GM21360 (cell line): ENCODE data around the gene ALG3.

ENCODE experiments used
- ATAC-seq: cut with Tn5 transposase; IDR thresholded peaks from one replicate; pipeline ENCODE4 v1.9.1; 2021; ENCODE audit warnings: mild to moderate bottlenecking, moderate library complexity; ENCODE audit not compliant: unreplicated experiment

ALG3 gene

DNA sequence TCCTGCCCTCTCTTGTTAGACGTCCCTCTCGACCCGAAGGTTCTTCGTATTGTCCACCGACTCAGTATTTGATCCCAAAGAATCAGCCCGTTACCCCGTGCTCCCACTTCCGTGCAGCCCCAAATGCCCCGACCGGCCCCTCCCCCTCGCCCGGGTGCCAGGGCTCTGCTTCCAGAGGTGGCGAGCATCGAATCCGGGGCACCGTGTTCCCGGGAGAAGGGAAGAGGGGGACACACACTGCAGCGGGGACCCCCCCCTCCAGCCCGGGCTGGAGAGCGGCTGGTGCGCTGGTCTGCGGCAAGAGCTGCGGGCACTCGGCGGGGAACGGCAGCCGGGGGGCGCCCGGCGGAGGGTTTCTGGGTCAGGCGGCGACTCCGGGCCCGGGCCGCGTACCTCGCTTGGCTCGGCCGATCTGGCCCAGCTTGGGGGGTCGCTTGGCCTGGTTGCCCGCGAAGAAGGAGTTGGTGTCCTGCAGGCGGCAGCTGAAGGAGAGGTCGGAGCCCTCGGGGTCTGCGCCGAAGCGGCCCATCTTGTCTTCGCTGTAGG, 12.0 kb upstream of the ALG3 start:
- no peak for ATAC-seq

DNA sequence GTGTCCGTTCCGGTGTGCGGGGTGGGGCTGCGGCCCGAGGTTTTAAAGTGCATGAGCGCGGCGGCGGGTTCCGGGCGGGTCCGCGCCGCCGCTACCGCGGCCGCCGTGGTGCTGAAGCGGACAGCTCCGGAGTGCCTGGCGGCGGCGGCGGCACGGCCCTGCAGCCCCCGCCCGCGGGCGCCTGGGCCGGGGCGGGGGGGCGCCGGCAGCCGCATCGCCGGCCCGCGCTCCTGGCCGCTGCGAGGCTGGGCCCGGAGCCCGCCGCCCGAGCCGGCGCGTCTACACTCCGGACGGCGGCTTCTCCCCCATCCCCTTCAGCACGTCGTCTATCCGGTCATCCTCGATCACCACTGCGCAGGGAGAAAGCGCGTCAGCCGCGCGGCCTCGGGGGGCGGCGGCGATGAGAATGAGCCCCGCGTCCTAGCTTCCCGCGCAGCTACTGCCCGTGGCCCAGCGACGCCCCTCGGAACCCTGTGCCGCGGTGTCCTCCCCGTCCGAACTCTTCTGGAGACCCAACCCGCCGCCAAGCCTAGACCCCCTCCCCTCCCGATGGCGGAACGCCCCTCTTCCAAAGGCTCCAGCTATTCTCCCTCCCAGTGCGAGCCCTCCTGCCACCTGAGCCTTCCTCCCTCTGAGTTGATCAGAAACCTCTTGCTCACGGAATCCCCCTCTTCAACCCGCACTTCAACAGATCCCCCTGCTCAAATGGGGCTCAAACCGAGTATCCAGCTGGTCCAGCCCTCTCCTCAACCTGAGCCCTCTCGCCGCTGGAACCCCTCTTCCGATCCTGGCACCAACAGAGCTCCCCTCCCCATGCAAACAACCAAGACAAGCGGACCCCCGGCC, 11.3 kb upstream of the ALG3 start:
- ATAC-seq = no peak

DNA sequence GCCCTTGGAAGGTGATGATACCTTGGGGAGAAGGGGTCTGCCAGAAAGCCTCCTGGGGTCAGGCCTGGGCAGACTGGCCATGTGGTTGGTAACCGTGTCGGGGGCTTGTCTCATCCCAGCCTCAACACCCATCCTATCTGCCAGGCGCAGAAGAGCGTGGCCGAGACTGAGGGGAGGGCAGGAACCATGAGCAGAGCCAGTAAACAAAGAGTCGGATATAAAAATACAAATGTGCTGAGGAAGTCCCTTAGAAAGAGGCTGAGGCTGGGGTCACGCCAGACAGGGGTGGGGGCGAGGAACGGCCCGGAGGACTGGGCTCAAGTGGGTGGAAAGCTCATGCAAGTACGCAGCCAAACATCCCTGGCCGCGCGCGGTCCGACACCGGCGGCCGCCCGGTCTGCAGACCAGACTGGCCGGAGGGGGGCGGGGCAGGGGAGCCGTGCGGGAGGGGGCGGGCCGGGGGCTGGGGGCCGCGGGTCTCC, 10.7 kb upstream of the ALG3 start:
- ATAC-seq = no peak

DNA sequence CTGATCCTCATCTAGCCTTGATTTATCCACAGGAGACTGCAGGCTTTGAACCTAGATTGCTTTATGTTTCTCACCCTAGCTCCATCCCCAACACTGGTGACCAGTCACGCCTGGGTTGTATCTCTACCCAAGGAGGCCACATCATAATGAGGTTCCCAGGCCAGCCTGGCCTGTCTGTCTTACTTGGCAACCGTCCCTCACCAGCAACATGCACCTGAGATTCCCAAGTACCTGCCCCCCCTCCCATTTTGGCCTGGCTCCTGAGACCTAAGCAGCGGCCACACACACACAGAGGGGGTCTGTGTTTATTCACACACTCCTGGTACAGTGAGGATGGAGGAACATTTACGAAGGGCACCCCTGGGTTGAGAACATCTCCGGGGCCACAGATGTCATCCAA, 10.2 kb upstream of the ALG3 start:
- no peak for ATAC-seq

DNA sequence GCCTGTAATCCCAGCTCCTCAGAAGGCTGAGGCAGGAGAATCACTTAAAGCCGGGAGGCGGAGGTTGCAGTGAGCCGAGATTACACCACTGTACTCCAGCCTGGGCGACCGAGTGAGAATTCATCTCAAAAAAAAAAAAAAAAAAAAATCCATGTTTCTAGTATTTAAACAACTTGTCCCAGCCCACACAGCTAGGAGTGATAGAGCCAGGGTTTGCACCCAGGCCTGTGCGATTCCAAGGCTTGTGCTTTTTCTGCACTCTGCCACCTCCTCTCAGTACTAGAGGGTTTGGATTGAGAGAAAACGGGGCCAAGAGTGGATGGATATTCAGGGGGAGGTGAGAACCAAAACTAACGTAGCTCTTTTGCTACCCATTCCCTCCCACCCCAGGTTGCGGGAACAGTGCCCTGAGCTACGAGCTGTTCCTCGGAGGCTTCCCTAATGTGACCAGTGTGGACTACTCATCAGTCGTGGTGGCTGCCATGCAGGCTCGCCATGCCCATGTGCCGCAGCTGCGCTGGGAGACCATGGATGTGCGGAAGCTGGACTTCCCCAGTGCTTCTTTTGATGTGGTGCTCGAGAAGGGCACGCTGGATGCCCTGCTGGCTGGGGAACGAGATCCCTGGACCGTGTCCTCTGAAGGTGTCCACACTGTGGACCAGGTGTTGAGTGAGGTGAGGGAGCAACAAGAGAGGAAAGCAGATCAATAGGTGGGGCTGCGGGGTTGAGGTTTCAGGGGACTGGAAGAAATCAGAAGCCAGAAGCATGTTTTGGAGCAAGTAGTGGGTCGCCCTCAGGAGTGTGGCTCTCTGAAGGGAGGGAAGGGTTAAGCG, 8.5 kb upstream of the ALG3 start:
- ATAC-seq = no peak

DNA sequence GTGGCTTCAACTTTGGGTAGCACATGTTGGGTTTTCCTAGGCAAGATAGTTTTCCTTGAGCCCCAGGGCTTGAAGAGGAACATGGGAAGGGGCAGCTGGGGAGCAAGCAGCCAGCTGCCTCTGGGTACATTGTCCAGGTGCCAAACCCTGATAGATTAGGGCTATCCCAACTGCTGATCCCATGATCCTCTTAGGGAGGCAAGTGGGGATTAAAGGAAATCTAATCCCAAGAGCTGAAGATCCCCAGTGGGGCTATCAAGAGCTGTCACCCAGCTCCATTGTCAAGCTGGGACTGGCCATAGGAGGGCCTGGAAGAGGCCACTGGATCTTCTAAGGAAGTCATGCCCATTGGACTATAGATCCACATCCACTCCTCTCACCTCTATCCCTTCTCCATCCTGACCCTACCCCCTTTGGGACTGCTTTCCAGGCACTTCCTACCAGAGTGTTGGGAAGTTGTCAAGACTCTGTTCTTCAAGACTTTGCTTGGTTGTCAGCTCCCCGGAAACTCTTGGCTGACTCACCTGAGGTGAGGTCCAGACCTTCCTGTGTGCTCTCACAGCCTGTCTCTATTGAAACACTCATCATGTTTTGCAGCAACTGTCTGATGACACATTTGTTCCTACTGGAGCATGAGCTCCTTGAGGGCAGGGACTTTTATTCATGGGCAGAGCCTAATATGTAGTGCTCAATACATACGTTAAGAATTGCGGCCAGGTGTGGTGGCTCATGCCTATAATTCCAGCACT, 6.7 kb upstream of the ALG3 start:
- no peak for ATAC-seq

DNA sequence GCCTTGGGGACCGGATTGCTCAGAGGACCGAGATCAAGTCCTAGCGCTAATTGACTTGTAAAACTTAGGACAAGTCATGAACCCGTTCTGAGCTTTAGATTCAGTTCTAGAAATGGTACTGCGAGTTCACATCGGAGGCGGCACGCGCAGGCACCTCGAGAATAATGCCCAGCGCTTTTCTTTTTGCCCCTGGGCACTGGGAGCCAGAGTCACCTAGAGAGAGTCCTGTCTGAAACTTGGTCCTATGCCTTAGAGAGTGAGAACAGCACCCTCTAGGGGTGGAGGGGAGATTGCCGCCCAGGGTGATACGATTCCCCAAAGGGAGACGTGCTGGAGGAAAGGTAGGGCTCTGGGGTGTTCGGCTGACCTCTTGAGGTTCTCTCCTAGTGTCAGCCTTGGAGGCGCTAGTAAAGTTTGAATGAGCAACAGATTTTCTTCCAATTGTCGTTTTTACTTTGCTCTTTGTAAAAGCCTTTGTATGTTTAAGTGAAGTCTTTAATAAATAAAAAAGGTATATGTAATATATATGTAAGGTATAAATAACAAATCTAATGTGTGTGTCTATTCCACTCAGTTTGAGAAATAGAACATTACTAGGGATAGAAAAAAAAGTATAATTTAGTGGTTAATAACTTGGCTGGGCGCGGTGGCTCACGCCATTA, 1.5 kb upstream of the ALG3 start:
- ATAC-seq = peak; percentile 64

DNA sequence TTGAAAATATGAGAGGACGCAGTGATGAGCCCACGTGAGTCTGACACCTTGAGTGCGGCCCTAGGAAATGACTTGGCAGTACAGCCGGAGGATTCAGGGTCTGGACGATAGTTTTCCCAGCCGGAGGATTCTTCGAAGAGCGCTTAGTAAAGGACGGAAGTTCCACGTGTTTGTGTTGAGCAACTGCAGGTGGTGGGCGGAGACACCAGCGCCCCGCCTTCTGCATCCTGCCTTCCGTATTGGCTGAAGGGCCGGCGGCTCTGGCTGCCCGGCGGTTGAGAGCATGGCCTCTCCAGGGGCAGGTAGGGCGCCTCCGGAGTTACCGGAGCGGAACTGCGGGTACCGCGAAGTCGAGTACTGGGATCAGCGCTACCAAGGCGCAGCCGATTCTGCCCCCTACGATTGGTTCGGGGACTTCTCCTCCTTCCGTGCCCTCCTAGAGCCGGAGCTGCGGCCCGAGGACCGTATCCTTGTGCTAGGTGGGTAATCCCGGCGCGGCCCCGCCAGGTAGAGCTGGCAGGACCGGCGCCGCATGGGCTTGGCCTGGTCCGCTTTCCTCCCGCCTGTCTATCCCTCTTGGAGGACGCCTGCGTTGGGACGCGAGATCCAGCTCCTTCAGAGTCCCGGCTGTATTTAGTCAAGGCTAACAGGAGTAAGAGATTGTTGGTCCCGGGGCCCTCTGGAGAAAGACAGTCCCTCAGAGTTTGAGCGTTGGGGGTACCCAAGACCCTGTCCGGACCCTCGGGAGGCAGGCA, 827 bp upstream of the ALG3 start, which contains the start of gene EEF1AKMT4:
TSS of gene EEF1AKMT4 (plus strand) at position 261 of the 755 bp plus-strand sequence. CDS start at position 284, 23 bp downstream.
- peak; percentile 74 for ATAC-seq

DNA sequence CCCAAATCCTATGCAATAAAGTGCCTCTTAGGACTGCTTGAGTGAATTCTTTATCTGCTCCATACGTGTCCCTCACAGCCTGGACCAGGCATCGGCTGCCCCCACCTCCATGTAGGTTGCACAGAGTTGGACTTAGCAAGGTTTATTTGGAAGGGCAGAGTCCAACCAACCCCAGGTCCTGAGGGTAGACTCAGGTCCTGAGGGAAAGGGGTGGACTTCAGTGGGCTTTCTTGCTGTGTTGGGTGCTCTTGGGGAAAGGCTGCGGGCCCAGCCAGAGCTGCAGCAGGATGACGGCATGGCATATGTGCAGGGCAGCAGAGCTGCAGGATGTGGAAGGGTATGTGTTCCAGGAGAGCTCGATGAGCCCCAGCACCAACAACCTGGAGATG, 6.5 kb downstream of the ALG3 start:
- no peak for ATAC-seq

DNA sequence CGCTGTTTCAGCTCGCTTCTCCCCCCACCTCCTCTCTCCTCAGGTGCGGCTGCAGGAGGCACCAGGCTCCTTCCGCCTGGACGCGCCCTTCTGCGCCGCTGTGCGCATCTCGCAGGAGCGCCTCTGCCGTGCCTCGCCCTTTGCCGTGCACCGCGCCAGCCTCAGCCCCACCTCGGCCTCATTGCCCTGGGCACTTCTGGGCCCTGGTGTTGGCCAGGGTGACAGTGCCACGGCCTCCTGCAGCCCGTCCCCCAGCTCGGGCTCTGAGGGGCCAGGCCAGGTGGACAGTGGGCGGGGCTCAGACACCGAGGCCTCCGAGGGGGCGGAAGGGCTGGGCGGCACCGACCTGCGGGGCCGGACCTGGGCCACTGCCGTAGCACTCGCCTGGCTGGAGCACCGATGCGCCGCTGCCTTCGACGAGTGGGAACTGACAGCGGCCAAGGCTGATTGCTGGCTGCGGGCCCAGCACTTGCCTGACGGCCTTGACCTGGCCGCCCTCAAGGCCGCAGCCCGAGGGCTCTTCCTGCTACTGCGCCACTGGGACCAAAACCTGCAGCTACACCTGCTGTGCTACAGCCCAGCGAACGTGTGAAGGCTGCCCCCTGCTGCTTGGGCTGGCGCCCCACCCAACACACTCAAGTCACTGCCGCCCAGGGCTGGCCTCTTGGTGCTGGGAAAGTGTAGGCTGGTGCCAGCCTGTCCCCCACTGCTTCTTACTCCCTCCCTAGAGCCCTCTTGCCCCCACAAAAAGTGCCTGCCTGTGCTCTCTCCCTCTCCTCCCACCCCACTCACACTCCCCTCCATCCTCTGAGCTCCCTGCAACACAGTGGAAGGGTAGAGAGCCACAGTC, 7.1 kb downstream of the ALG3 start:
- ATAC-seq = no peak

DNA sequence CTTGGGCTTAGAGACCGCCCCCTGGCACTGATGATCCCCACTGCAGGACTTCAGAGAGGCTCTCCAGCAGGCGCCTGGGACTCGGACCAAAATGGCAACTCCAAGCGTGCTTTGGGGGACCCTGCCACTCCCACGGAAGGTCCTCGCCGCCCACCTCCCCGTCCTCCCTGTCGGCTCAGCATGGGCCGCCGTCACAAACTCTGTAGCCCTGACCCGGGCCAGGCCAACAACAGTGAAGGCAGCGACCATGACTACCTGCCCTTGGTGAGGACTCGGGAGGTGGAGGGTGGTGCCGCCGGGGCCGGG, 7.7 kb downstream of the ALG3 start:
- no peak for ATAC-seq

DNA sequence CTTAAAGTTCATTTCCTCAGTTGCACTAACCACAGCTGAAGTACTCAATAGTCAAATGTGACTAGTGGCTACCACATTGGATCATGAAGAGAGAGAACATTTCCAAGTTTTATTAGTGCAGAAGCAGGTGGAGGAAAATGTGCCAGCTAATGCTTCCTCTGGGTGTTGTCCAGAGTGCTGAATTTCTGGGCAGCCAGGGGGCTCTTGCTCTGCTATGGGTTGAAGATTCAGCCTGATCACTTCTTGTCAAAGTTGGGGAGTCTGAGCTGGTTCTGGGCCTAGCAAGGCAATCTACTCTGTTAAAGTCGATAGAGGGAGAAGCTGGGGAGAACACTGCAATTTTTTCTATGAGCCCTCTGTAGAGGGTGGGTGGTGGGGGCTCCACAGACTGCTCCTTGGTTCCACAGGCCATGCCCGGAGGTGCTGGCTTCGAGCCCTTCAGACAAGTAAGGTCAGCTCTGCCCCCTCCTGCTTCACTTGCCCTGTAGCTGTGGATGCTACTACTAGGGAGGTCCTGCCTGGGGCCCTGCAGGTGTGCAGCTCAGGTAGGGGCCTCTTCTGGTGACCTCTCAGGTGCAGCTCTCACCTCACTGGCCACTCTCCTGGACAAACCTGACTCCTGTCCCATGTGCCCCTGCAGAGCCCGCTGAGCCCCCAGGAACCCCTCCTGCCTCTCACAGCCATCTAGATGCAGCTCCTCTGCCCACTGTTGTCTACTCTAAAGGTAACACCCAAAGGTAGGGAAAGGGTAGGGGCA, 8.2 kb downstream of the ALG3 start:
- no peak for ATAC-seq

DNA sequence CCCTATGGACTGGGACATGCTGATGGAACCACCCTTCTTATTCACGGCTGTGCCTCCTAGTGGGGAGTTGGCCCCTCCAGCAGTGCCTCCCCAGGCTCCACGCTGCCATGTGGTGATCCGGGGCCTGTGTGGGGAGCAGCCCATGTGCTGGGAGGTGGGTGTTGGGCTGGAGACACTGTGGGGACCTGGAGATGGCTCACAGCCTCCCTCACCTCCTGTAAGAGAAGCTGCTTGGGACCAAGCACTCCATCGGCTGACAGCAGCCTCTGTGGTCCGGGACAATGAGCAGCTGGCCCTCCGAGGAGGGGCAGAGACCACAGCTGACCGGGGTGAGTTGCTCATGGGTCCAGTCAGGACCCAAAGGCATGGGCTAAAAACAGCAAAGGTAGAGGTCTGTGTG, 9.1 kb downstream of the ALG3 start:
- ATAC-seq = no peak

DNA sequence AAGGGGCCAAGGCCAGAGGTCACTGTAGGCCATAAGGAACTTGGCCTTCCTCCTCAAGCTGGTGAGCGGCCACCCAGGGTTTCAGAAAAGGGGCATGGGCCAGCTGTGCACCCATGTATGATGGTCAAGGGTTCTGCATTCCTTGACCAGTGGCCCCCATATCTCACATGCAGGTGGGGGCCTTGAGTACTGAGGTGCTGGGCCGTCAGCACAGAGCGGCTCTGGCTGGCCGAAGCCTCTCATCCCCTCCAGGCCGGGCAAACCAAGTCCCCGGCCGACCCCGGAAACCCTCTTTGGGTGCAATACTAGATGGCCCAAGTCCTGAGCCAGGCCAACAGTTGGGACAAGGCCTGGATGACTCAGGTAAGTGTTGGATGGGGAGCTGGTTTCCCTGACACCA, 9.5 kb downstream of the ALG3 start:
- ATAC-seq = no peak

DNA sequence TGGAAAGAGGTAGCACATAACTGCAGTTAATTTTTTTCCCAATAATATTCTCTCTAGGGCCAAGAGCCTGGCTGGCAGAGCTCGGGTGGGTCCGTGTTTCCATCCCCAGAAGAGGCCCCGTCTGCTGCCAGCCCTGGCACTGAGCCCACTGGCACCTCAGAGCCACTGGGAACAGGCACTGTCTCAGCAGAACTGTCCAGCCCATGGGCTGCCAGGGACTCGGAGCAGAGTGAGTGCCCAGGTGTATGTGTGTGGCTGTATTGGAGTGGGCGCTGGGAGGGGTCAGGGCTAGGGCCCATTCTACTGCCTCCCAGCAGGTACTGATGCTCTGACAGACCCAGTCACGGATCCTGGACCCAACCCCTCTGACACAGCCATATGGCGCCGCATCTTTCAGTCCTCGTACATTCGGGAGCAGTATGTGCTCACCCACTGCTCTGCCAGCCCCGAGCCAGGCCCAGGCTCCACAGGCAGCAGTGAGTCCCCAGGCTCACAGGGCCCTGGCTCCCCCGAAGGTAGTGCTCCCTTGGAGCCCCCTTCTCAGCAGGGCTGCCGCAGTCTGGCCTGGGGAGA, 10.4 kb downstream of the ALG3 start:
- ATAC-seq = no peak

DNA sequence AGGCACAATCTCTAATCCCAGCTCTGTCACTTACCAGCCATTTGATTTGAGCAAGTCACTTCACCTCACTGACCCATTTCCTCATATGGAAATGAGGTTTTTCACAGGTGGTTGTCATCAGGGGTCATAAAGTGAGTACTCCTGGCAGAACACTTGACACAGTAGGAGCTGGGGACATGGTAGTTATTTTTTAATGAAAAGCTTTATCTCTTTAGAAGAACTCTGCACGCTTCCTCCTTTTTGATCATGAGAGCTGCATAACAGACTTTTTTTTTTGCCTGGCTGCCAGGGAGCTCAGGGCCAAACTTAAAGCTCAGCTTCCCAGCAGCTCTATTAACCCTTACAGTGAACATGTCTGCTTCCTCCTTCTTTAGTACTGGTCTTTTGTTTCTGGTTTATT, 11.0 kb downstream of the ALG3 start:
- no peak for ATAC-seq

DNA sequence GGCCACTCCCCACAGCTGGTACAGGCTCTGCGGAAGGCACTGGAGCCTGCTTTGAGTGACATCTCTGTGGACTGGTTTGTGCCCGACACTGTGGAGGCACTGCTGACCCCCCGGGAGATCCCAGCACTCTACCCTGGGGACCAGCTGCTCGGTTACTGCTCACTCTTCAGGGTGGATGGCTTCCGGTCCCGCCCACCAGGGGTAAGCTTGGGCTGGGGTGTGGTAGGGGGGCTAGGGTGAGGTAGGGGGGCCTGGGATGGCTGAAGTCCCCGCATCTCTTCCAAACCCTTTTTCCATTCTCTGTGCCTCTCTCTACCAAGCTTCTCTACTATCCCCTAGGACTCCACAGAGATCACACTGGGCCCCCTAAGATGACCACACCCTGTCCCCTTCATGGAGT, 11.6 kb downstream of the ALG3 start:
- no peak for ATAC-seq

DNA sequence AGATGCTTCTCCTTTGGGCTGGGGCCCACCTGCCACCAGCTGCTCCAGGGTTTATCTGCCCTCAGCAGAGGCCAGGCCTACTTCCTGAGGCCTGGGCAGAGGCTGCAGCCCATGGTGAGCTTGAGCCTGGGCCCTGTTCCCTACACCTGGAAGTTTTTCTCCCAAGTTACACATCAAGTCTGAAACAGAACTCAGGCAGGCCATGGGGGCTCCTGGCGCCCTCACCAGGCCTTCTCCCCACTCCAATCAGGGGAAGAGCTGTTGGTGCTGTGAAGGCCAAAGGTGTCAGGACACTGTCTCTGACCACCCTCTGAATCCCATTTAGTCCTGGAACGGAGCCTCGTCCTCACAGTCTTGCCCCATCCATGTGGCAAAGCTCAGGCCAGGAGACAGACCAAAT, 12.1 kb downstream of the ALG3 start:
- ATAC-seq = no peak
